Astrocyte of the spinal cord (primary cell): ENCODE data around the gene ACTR1A.

Experiments used
- DNase-seq: peaks from one replicate; pipeline ENCODE4 v3.0.0; 2011; ENCODE audit warnings: low read depth, low spot score
- H3K4me3 ChIP-seq: 2 replicates; pipeline ENCODE4 v1.5.1; 2011; ENCODE audit warnings: low read depth, mild to moderate bottlenecking, low read length, moderate library complexity
- CTCF ChIP-seq: IDR thresholded peaks from 2 replicates; pipeline ENCODE4 v1.5.1; 2012; ENCODE audit warnings: low read depth, mild to moderate bottlenecking, low read length, inconsistent platforms
- in situ Hi-C: cut with HindIII; loops from 2 replicates; pipeline ENCODE4 v1.10.0; 2017; ENCODE audit warnings: low sequenced_read_pairs

ACTR1A gene

DNA sequence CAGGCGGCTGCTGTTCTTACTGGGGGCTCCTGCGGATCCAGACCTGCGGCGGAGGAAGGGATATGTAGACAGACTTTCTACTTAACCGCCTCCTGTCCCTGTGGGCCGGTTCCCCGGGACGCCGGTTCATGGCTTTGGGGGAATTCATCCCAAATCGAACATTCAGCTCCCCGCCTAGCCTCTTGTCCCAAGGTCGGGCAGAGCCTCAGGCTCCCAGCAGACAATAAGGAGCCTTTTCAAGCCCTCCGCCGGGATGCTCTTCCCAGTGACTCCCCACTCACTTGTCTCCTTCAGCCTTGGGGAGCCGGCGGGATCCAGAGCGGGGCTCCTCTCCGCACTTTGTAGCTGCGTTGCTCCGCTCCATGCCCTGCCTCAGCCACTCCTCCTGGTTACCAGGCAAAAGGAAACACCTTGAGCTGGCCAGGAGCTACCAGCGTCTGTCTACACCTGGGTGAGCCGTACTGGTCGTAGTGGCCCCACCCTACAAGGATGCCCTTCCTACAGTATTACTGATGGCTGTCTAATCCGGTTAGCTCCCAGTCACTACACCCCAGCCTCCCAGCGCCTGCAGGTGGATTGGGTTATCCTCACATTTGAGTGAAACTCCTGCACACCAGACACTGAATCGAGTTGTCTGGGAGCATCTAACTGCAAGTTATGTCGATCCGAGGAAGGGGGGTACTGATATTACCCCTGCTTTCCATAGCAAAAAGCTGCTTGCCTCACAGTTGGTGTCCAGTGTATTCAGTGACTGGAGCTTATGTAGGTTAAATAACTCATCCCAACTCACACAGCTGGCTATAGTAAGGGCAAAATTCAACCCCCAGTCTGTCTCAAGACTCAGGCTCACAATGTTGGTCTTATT, 51.2 kb downstream of the ACTR1A start, which contains the start of gene C10orf95:
Gene C10orf95, minus strand, starts transcription at position 439 of the 865 bp plus-strand sequence. CDS start 450 bp downstream, outside the sequence.
- H3K4me3 ChIP-seq, result peak within 1 kb of the TSS; percentile 59
- no peak for DNase-seq
- no peak for TF ChIP-seq CTCF
- in situ Hi-C loops, result no loop called here

DNA sequence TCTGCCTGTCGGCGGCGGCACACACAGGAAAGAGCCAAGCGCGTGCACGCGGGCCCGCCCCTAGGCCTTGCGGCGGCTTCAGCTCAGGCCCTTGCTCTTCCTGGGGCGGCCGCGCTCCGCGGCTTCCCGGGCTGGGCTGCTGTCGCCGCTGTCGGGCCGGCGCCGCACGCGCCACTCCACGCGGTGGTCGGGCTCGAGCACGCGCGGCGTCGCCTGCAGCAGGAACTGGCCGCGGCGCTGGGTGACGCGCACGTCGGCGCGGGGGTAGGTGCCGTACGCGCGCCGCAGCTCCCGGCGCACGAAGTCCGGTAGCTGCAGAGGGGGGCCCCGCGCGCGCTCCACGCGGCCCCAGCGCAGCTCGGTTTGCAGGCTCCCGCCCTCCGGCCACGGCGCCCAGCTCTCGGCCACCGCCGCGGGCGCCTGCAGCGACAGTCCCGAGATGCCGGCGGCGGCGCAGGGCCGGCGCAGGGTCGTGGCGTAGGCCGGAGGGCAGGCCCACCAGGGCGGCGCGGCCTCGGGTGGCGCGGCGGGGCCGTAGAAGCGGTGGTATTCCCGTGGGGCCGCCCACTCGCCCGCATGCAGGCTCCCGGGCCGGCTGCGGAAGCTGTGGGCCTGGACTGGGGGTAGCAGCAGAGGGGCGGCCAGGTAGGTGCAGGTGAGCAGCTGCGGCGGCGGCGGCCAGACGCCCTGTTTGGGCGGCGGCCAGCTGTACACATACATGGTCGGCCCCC, 52.0 kb downstream of the ACTR1A start:
- peak overlapping the region; percentile 59 for H3K4me3 ChIP-seq
- TF ChIP-seq CTCF, result no peak
- in situ Hi-C loops, result no loop called here
- DNase-seq, result peak; percentile 56

GRCh38 chr10:102450124-102450373, 52.5 kb downstream of the ACTR1A start:
- DNase-seq, result no peak
- peak overlapping the region; percentile 59 for H3K4me3 ChIP-seq
- no peak for TF ChIP-seq CTCF
- in situ Hi-C loops, result no loop called here

DNA sequence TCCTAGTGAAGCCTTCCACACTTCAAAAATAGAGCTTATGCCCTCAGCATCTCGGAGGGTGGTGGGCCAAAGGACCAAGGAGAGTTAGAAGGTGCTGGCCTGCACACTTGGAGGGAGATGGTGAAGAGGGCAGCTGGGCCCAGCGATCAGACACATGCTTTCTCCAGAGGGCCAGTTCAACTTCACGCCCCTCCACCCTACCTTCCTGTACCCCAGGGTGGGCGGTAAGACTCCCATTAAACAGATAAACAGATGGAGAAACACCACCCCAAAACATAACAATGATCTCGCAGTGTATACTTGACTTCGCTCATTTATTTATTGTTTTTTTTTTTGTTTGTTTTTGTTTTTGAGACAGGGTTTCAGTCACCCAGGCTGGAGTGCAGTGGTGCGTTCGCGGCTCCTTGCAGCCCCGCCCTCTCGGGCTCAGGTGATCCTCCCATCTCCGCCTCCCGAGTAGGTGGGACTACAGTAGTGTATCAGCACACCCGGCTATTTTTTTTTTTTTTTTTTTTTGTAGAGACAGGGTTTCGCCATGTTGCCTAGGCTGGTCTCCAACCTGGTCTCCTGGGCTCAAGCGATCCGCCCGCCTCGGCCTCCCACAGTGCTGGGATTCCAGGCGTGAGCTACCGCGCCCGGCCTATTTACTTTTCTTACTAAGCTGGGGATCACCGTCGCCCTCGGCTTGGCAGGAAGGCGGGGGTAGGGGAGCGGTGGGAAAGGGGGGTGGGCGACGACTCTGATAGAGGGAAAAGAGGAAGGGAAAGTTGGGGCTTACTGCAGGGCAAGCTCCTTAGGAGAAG, 53.0 kb downstream of the ACTR1A start:
- peak; percentile 28 for DNase-seq
- in situ Hi-C loops, result no loop called here
- no peak for TF ChIP-seq CTCF
- peak overlapping the region; percentile 59 for H3K4me3 ChIP-seq

GRCh38 chr10:102444851-102445250, 57.7 kb downstream of the ACTR1A start:
- DNase-seq, result no peak
- in situ Hi-C loops, result no loop called here
- H3K4me3 ChIP-seq, result no peak overlapping the region
- no peak for TF ChIP-seq CTCF

DNA sequence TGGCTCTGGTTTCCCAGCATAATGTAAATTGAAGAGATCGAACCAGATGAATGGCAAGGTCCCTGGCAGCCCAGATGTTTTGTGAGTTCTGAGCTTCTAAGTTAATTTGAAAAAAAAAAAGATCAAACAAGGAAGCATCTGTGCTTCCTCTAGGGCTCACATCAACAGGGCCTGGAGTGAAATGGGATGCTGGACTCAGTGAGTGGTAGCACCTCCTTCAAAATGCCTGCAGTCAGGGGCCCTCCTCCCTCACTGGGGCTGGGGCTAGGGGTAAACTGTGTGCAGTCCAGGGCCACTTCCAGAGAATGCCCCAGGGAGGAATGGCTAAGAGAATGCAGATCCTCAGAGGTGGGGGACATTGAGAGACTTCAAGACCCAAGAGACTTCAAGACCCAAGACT, 64.1 kb downstream of the ACTR1A start:
- no peak overlapping the region for H3K4me3 ChIP-seq
- DNase-seq, result no peak

More for the DNA sequence above, 64.1 kb downstream of the ACTR1A start:
- TF ChIP-seq CTCF, result no peak
- in situ Hi-C loops, result no loop called here
